Neural crest cell (in vitro differentiated cells): ENCODE results near the gene MTUS2. TPM values are rescaled to one million over a fixed set of nuclear protein-coding genes. Genes with fewer than 3 reads are reported as not detected.

Experiments used
- DNase-seq: peaks from one replicate; pipeline ENCODE4 v3.0.0; 2021; ENCODE audit warnings: low read depth, mixed read lengths, low spot score
- H3K27ac Mint-ChIP-seq: one replicate; pipeline ENCODE4 v1.8.0; 2021; ENCODE audit warnings: mild to moderate bottlenecking, mixed read lengths; ENCODE audit not compliant: unreplicated experiment
- H3K27me3 Mint-ChIP-seq: 2 replicates; pipeline ENCODE4 v1.8.0; 2021; ENCODE audit warnings: low read depth, mild to moderate bottlenecking, mixed read lengths
- H3K36me3 Mint-ChIP-seq: 2 replicates; pipeline ENCODE4 v1.8.0; 2021; ENCODE audit warnings: low read depth, mild to moderate bottlenecking, mixed read lengths
- H3K4me1 Mint-ChIP-seq: 2 replicates; pipeline ENCODE4 v1.8.0; 2021; ENCODE audit warnings: mixed read lengths
- H3K4me3 Mint-ChIP-seq: one replicate; pipeline ENCODE4 v1.8.0; 2021; ENCODE audit warnings: mild to moderate bottlenecking, mixed read lengths
- H3K9me3 Mint-ChIP-seq: 2 replicates; pipeline ENCODE4 v1.8.0; 2021; ENCODE audit warnings: mixed read lengths
- total RNA-seq: library from RNA; stranded (reverse); gene quantifications from 2 replicates; pipeline ENCODE4 v1.2.1, GENCODE V29; 2021
- TF ChIP-seq, protein P1 (sequence below): fragments of 200-600 bp; sonication (generic); conservative IDR thresholded peaks from 2 replicates; pipeline ENCODE4 v1.5.0; 2021; ENCODE audit warnings: antibody characterized with exemption, mild to moderate bottlenecking

Gene MTUS2
- total RNA-seq, 1 donor from 2014 or later, result 0.91 TPM

DNA sequence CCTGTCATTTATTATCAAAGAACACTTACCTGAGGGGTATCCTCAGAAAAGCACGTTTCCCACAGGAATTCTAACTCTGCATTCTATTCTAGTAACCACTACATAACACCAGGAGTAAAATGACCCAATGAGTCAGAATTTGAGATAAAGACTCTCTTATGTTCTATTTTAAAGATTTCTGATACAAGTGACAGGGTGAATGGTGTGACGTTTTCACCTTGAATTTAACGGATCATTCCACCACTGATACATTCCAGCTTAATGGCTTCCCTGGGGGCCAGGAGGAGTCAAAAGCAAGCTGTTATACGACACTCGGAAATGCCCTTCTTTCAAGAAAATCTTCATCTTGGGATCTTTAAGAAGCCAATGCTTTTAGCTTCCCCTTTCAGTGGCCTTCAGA lies 720.2 kb downstream of the MTUS2 start:
- peaks cover 20% of the 10 kb centered on the region for H3K4me1 Mint-ChIP-seq
- H3K27ac Mint-ChIP-seq, result no peak overlapping the region
- no peaks in the 10 kb centered on the region for H3K27me3 Mint-ChIP-seq
- DNase-seq, result no peak
- TF ChIP-seq, protein P1, sequence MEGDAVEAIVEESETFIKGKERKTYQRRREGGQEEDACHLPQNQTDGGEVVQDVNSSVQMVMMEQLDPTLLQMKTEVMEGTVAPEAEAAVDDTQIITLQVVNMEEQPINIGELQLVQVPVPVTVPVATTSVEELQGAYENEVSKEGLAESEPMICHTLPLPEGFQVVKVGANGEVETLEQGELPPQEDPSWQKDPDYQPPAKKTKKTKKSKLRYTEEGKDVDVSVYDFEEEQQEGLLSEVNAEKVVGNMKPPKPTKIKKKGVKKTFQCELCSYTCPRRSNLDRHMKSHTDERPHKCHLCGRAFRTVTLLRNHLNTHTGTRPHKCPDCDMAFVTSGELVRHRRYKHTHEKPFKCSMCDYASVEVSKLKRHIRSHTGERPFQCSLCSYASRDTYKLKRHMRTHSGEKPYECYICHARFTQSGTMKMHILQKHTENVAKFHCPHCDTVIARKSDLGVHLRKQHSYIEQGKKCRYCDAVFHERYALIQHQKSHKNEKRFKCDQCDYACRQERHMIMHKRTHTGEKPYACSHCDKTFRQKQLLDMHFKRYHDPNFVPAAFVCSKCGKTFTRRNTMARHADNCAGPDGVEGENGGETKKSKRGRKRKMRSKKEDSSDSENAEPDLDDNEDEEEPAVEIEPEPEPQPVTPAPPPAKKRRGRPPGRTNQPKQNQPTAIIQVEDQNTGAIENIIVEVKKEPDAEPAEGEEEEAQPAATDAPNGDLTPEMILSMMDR, result no peak
- H3K4me3 Mint-ChIP-seq, result no peak overlapping the region
- no peaks in the 10 kb centered on the region for H3K9me3 Mint-ChIP-seq
- H3K36me3 Mint-ChIP-seq, result peaks cover 11% of the 10 kb centered on the region

DNA sequence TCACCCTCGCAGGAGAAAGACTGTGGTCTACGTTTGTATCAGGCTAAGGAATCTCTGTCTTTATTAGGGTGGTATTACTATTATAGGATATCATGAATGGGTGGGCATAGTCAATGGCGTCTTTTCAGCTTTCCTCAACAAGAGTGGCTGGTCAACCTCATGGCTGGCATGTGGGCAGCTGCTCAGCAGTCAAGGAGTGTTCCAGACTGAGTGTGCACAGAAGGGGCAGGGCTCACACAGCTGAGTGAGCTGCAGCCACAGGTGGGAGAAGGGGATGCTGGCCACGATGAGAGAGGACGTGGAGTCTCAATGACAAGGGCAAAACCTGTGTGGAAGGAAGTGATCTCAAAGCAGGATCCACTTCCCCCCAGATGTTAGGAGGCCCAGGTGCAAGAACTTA lies 720.7 kb downstream of the MTUS2 start:
- no peak overlapping the region for H3K4me3 Mint-ChIP-seq
- H3K27ac Mint-ChIP-seq, result no peak overlapping the region
- TF ChIP-seq, protein P1, result no peak
- peaks cover 11% of the 10 kb centered on the region for H3K36me3 Mint-ChIP-seq
- H3K4me1 Mint-ChIP-seq, result peaks cover 20% of the 10 kb centered on the region
- no peaks in the 10 kb centered on the region for H3K27me3 Mint-ChIP-seq
- H3K9me3 Mint-ChIP-seq, result no peaks in the 10 kb centered on the region
- DNase-seq, result no peak

DNA sequence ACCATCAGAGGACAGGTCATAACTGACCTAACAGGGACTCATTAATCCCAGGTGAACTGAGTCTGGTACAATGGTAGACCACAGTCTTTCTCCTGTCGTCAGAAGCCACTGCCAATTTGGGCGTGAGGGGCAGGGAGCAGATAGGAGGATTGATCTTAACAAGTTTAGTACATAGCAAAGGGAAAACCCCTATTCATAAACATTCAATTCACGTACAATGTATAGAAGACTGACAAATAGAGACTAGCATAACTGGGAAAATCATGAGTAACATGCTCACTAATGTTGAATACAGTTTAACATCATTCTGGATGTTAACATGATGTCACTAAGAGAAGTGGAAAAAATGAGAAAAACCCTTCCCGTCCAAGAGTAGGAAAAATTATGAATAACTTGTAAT lies 721.3 kb downstream of the MTUS2 start:
- no peaks in the 10 kb centered on the region for H3K27me3 Mint-ChIP-seq
- peaks cover 8% of the 10 kb centered on the region for H3K36me3 Mint-ChIP-seq

DNA sequence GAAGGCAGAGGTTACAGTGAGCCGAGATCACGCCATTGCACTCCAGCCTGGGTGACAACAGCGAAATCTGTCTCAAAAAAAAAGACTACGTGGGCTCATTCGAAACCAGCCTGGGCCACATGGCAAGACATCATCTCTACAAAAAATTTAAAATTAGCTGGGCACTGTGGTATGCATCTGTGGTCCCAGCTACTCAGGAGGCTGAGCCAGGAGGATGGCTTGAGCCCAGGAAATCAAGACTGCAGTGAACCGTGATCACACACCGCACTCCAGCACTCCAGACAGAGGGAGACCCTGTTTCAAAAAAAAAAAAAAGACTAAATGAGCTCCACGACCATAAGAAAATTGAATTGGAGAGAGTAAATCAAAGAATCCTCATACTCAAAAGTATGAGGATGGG lies 722.2 kb downstream of the MTUS2 start:
- TF ChIP-seq, protein P1, result no peak
- H3K27ac Mint-ChIP-seq, result no peak overlapping the region
- H3K4me1 Mint-ChIP-seq, result peaks cover 30% of the 10 kb centered on the region
- DNase-seq, result no peak
- no peak overlapping the region for H3K4me3 Mint-ChIP-seq
- no peaks in the 10 kb centered on the region for H3K9me3 Mint-ChIP-seq
- peaks cover 8% of the 10 kb centered on the region for H3K36me3 Mint-ChIP-seq
- H3K27me3 Mint-ChIP-seq, result no peaks in the 10 kb centered on the region

More for the DNA sequence above, 721.3 kb downstream of the MTUS2 start:
- TF ChIP-seq, protein P1, result no peak
- Mint-ChIP-seq H3K4me3 (no peak overlapping the region), H3K9me3 (no peaks in the 10 kb centered on the region), H3K4me1 (peaks cover 22% of the 10 kb centered on the region), H3K27ac (no peak overlapping the region)
- no peak for DNase-seq

DNA sequence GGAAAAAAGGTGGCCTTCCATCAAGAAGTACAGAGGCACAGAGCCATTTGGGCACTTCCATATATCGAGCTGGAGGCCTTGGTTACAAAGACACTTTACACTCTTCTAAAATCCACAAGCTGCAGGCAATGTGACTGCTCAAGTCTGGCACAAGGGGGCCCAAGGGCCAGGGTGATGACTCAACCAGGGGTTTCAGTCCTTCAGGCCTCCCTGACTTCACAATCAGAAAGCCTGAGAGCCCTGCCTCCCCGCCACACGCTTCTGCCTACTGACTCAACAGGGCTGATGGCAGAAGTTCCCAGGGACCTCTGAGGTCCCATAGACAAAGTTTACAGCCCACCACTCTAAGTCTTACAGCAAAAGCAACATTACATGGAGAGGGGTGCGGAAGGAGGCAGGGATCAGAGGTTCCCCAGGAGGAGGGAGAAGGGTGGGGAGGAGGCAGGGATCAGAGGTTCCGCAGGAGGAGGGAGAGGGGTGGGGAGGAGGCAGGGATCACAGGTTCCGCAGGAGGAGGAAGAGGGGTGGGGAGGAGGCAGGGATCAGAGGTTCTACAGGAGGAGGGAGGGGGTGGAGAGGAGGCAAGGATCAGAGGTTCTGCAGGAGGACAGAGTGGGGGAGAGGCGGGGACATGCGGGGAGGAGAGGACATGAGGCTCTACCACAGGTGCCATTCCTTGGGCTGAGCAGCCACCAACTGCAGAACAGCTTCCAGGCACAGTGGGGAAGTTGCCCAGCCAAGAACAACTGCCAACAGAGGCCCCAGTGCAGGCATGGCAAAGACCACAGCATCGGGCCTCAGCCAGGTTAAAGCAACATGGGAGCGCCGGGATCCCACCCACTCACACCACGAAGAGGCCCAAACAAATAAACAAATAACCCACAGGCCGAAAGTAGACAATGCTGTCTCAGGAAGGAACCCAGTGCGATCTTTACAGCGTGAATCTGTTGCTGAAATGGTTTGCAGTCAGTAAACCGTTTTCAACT lies 723.4 kb downstream of the MTUS2 start:
- peak overlapping the region; percentile 9 for H3K27ac Mint-ChIP-seq
- peaks cover 8% of the 10 kb centered on the region for H3K36me3 Mint-ChIP-seq
- no peak for DNase-seq
- no peaks in the 10 kb centered on the region for H3K9me3 Mint-ChIP-seq
- no peak overlapping the region for H3K4me3 Mint-ChIP-seq
- TF ChIP-seq, protein P1, result no peak
- H3K27me3 Mint-ChIP-seq, result no peaks in the 10 kb centered on the region
- H3K4me1 Mint-ChIP-seq, result peaks cover 24% of the 10 kb centered on the region
